ENCODE data around the gene KANSL1. TPM values are rescaled to one million over a fixed set of nuclear protein-coding genes. Genes with fewer than 3 reads are reported as not detected.

The KANSL1 gene
- total and polyA plus RNA-seq, 2 of the 4 experiments (the other 2 are of a cell fraction) = 19.1 to 49.6 TPM

GRCh38 chr17:46184696-46185095 is 8.5 kb downstream of the KANSL1 start:
- dilution Hi-C loops (cut with HindIII; ENCODE audit: low sequenced_read_pairs, unreplicated experiment) (no loop called here), intact Hi-C loops (cut with micrococcal nuclease) (loop anchor here (5.0 kb wide), 1 partner anchor 122 kb away; no protein-coding TSS in a partner anchor), in situ Hi-C loops (cut with MboI; ENCODE audit: low sequenced_read_pairs) (loop anchor here (5.0 kb wide), 1 partner anchor 47 kb away; no protein-coding TSS in a partner anchor)
- peaks cover 3 to 68% of the 10 kb centered on the region in 2 experiments for H3K79me1 ChIP-seq (ENCODE audit: low read depth in 1 of 2, low read length in 2 of 2)
- POLR2A ChIA-PET (ENCODE audit: unreplicated experiment) = no interaction called here
- H3K18ac ChIP-seq (ENCODE audit: low read depth, low read length) = no peak overlapping the region
- H3K14ac ChIP-seq (replicated peaks; ENCODE audit: low read depth, low read length) = no peak overlapping the region
- no peak overlapping the region for H4K8ac ChIP-seq (ENCODE audit: low read depth in 2 of 2, low read length in 2 of 2)
- TF ChIP-seq MAZ (IDR thresholded peaks at IDR 0.05; ENCODE audit: borderline replicate concordance, low read depth, low read length) (no peak), CHD1 (IDR thresholded peaks at IDR 0.05; ENCODE audit: low read depth, low read length) (no peak), CEBPB (IDR thresholded peaks at IDR 0.05; ENCODE audit: low read depth, low read length) (no peak), NFE2L2 (IDR thresholded peaks at IDR 0.05; ENCODE audit: low read depth, low read length) (no peak), FOS (IDR thresholded peaks at IDR 0.05; ENCODE audit: low read depth, low read length) (no peak), ELK1 (IDR thresholded peaks at IDR 0.05; ENCODE audit: borderline replicate concordance, low read depth, low read length) (no peak), RFX5 (IDR thresholded peaks at IDR 0.05; ENCODE audit: low read depth, low read length) (no peak), POLR2A (IDR thresholded peaks at IDR 0.05; ENCODE audit: low read depth, low read length) (no peak), MAFK (IDR thresholded peaks at IDR 0.05; ENCODE audit: low read depth, low read length) (no peak), RCOR1 (IDR thresholded peaks at IDR 0.05; ENCODE audit: insufficient replicate concordance, low read length) (no peak)
- no peak overlapping the region for H3K27ac ChIP-seq (ENCODE audit: insufficient read depth, low read length)
- H3K36me3 ChIP-seq (ENCODE audit: control insufficient read depth, insufficient read depth, low read length) = no peaks in the 10 kb centered on the region; the same call in 1 of the 2 replicates
- H3K4me3 ChIP-seq (ENCODE audit: insufficient read depth, low read depth, low read length) = no peak overlapping the region
- no peak for ATAC-seq (ENCODE audit: low read depth)
- H2AK9ac ChIP-seq (replicated peaks; ENCODE audit: low read depth, low read length, poor library complexity) = no peak overlapping the region
- peaks cover 6% of the 10 kb centered on the region; the same call in 1 of the 2 replicates for H3K4me1 ChIP-seq (ENCODE audit: control insufficient read depth, insufficient read depth, low read length)
- H2AFZ ChIP-seq (replicated peaks; ENCODE audit: low read length, poor library complexity) = no peak overlapping the region
- 90% methylated on average over 2 of the region's 7 CpGs; no CpG with 5 or more reads in 1 of the 2 experiments for WGBS, 2 experiments (ENCODE audit: extremely low coverage in 2 of 2, insufficient read length in 1 of 2)
- no peak overlapping the region for H4K5ac ChIP-seq (ENCODE audit: low read depth, low read length)
- no peak overlapping the region for H2BK5ac ChIP-seq (ENCODE audit: low read depth, low read length, poor library complexity, severe bottlenecking)
- CTCF ChIA-PET = no interaction called here
- DNase-seq = no peak
- peaks cover 100% of the 10 kb centered on the region for H4K20me1 ChIP-seq (ENCODE audit: insufficient read depth, low read length)
- H3K9me1 ChIP-seq (ENCODE audit: insufficient read depth, low read length) = peaks cover 28% of the 10 kb centered on the region
- H2BK20ac ChIP-seq (ENCODE audit: low read depth, low read length) = no peak overlapping the region
- H4K91ac ChIP-seq (ENCODE audit: insufficient read depth, low read depth, low read length) = no peak overlapping the region
- no peaks in the 10 kb centered on the region for H3K9me3 ChIP-seq (ENCODE audit: control insufficient read depth, insufficient read depth, low read length)
- H3K56ac ChIP-seq (ENCODE audit: extremely low read depth, insufficient read depth, low read length) = no peak overlapping the region
- H3K9ac ChIP-seq (ENCODE audit: low read depth, low read length) = no peak overlapping the region
- H3K4ac ChIP-seq (ENCODE audit: low read depth, low read length) = no peak overlapping the region
- no peak overlapping the region for H2BK120ac ChIP-seq (ENCODE audit: low read depth, low read length)
- BruUV-seq (replicated peaks) = no TSS peak
- H2BK15ac ChIP-seq (ENCODE audit: low read depth, low read length) = no peak overlapping the region
- no peak overlapping the region for H3K4me2 ChIP-seq (ENCODE audit: low read depth, low read length)
- H3K23ac ChIP-seq (ENCODE audit: low read depth, low read length) = 0 out of 2 replicates have a peak overlapping the region, but pooled peaks have one; percentile 40
- no peaks in the 10 kb centered on the region for H3K27me3 ChIP-seq (ENCODE audit: control insufficient read depth, insufficient read depth, low read length)
- H2AK5ac ChIP-seq (ENCODE audit: low read depth, low read length) = no peak overlapping the region

Measured in IMR-90 (cell line).